Testis (tissue), 3 donors: Measurements from ENCODE around the gene FSTL4. TPM values are rescaled to one million over a fixed set of nuclear protein-coding genes. Genes with fewer than 3 reads are reported as not detected.
"Not testable (repeated sequence)": the region's sequence is repeated elsewhere in the genome, so short reads cannot be mapped to it uniquely, and the experiment has no call there.

ENCODE experiments used
- DNase-seq: peaks from one replicate; pipeline ENCODE4 v3.0.0-alpha.2; 2019
- H3K27ac ChIP-seq, 2 donors: fragments of 200-600 bp; sonication (generic); one replicate each; pipeline ENCODE4 v1.5.1; 2019
- H3K27me3 ChIP-seq: fragments of 200-600 bp; sonication (generic); one replicate; pipeline ENCODE4 v1.5.1; 2019
- H3K36me3 ChIP-seq: fragments of 200-600 bp; sonication (generic); one replicate; pipeline ENCODE4 v1.5.1; 2017; ENCODE audit warnings: low read depth; ENCODE audit errors: missing control alignments
- H3K4me1 ChIP-seq: fragments of 200-600 bp; sonication (generic); one replicate; pipeline ENCODE4 v1.5.1; 2019
- H3K4me3 ChIP-seq, 2 donors: fragments of 200-600 bp; sonication (generic); one replicate each; pipeline ENCODE4 v1.5.1; 2017 to 2019
- H3K9me3 ChIP-seq: fragments of 200-600 bp; sonication (generic); one replicate; pipeline ENCODE4 v1.5.1; 2017
- CTCF ChIP-seq, 3 experiments: fragments of 450-650 bp in 2 of 3; fragments of 200-600 bp in 1 of 3; sonication (generic) in 1 of 3; IDR thresholded peaks; one replicate each; pipeline ENCODE4 v1.5.1; 2016 to 2019; ENCODE audit warnings: antibody characterized with exemption in 3 of 3, mild to moderate bottlenecking in 2 of 3, moderate library complexity in 1 of 3
- POLR2A ChIP-seq: fragments of 450-650 bp; IDR thresholded peaks from one replicate; pipeline ENCODE4 v1.6.1; 2017; ENCODE audit warnings: antibody characterized with exemption, mild to moderate bottlenecking, moderate library complexity
- WGBS, 2 donors: methylation state at CpG; one replicate each; pipeline ENCODE4 v1.1.5; 2018; 5-methylcytosine and 5-hydroxymethylcytosine counted together
- intact Hi-C: fragments of 100-400 bp; cut with DNase I; formaldehyde crosslinking; loops from one replicate; pipeline ENCODE4 v1.15.1; 2023; ENCODE audit warnings: low total_unique reads
- polyA plus RNA-seq: library from polyadenylated mRNA; stranded (reverse); fragments of 350-450 nt; fragmentation: Illumina TruSeq; extraction: RNeasy Lipid Tissue Mini Kit (QIAGEN cat#74804); gene quantifications from one replicate; pipeline ENCODE4 v1.2.3, GENCODE V29; 2014; ENCODE audit warnings: low read depth, low replicate concordance; ENCODE audit not compliant: insufficient read depth
- total RNA-seq, 2 donors: library from RNA; depleted of rRNA; stranded (reverse); fragments of >200 nt; gene quantifications; one replicate each; pipeline ENCODE4 v1.2.3, GENCODE V29; 2016

Gene FSTL4
- total and polyA plus RNA-seq, 3 donors from 2014 or later = 7.1 to 8.6 (median 7.4) TPM

- Histone ChIP-seq H3K4me1 (no peaks in the 10 kb centered on the region), H3K27ac (no peak overlapping the region), H3K27me3 (no peaks in the 10 kb centered on the region), H3K36me3 (no peaks in the 10 kb centered on the region), H3K9me3 (no peaks in the 10 kb centered on the region), H3K4me3 (no peak overlapping the region)
- WGBS, 2 donors = 88 to 92% methylated on average over 4 of the region's 4 CpGs
- TF ChIP-seq POLR2A (no peak), CTCF (IDR thresholded peaks at IDR 0.05) (no peak)
- intact Hi-C loops = no loop called here
- no peak for DNase-seq
These were observed 389.8 kb downstream of the FSTL4 start for GRCh38 chr5:133222521-133222920.

- TF ChIP-seq POLR2A = no peak
- no peak for TF ChIP-seq CTCF (IDR thresholded peaks at IDR 0.05)
- Histone ChIP-seq H3K4me3 (no peak overlapping the region), H3K36me3 (no peaks in the 10 kb centered on the region), H3K27ac (no peak overlapping the region), H3K9me3 (no peaks in the 10 kb centered on the region), H3K27me3 (no peaks in the 10 kb centered on the region), H3K4me1 (no peaks in the 10 kb centered on the region)
- 84 to 92% methylated on average over 4 to 6 of the region's 6 CpGs for WGBS, 2 donors
- DNase-seq = no peak
- intact Hi-C loops = no loop called here
These were observed 390.3 kb downstream of the FSTL4 start for GRCh38 chr5:133222040-133222439.

DNA sequence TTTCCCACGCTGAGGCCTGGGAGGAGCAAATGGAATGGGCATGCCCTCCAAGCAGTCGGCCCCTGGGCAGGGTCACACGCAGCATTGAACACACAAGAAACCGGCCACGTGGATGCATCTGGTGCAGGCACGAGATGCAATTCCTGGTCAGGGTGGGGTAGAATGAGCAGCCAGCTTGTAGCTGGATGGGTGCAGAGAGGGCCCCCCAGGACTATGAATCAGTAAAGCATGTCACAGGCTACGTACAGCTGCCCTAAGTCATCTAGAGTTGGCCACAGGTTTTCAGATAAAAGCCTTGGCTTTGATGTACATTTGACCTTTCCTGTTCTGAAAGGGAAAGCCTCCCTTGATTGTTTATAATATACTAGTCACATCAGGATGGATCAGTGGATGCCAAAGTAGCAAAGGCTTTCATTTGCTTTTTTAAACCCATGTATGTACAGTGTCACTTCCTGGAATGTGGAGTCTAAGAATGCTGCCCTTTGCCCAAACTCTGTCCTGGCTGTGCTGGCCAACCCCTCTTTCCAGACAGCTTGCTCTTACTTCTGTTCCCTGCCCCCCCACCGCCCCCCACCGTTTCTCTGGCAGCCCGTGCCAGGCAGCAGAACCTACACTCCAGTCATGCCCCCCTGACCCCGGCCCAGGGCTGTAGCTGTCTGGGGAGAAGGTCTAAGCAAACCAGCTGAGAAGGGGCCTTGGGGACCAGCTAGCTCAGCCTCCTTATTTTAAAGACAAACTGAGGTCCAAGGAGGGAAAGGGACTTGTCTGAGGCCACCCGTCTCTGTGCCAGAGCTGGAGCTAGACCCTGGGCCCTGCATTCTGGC lies 391.3 kb downstream of the FSTL4 start:
- Histone ChIP-seq H3K36me3 (no peaks in the 10 kb centered on the region), H3K4me1 (no peaks in the 10 kb centered on the region), H3K27ac (no peak overlapping the region), H3K9me3 (no peaks in the 10 kb centered on the region), H3K27me3 (no peaks in the 10 kb centered on the region), H3K4me3 (no peak overlapping the region)
- WGBS, 2 donors = 83 to 86% methylated on average over 7 to 12 of the region's 12 CpGs
- TF ChIP-seq CTCF (IDR thresholded peaks at IDR 0.05) (no peak), POLR2A (no peak)
- intact Hi-C loops = no loop called here
- DNase-seq = no peak

DNA sequence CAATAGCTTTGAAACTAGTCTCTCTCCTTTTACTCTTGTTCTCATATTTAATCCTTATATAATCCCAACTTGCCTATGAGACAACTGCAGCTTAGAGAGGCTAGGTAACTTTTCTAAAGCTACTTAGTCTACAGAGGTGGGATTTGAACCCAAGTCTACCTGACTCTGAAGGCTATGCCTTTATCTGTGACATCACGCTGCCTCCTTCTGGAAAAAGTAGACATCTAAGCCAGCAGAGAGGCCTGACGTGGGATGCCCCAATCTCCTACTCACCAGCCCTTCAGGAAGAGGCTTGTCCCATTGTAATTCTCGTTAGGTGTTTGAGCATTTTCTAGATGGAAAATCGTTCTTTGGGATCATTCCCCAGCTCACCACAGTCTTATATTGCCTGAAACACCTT lies 393.0 kb downstream of the FSTL4 start:
- no peaks in the 10 kb centered on the region for H3K4me1 ChIP-seq
- TF ChIP-seq POLR2A (no peak), CTCF (IDR thresholded peaks at IDR 0.05) (no peak)
- no peaks in the 10 kb centered on the region for H3K9me3 ChIP-seq
- 85 to 90% methylated on average over 4 of the region's 4 CpGs for WGBS, 2 donors
- DNase-seq = no peak
- intact Hi-C loops = no loop called here
- no peak overlapping the region for H3K27ac ChIP-seq
- H3K27me3 ChIP-seq = no peaks in the 10 kb centered on the region
- no peaks in the 10 kb centered on the region for H3K36me3 ChIP-seq
- H3K4me3 ChIP-seq = no peak overlapping the region

GRCh38 chr5:133216138-133216537 lies 396.2 kb downstream of the FSTL4 start:
- DNase-seq, intact Hi-C loops, H3K27ac ChIP-seq, H3K4me1 ChIP-seq, H3K36me3 ChIP-seq, H3K27me3 ChIP-seq, H3K4me3 ChIP-seq, H3K9me3 ChIP-seq: not testable (repeated sequence)
- WGBS, 2 donors = 95 to 99% methylated on average over 7 of the region's 7 CpGs
